GM12874 (cell line): Measurements from ENCODE around the gene ATRNL1.

Source experiments
- TF ChIP-seq, protein P1 (sequence below): IDR thresholded peaks from 2 replicates; pipeline ENCODE4 v1.5.1; 2011; ENCODE audit warnings: low read depth, mild to moderate bottlenecking, control low read depth, low read length, moderate library complexity; ENCODE audit not compliant: insufficient read depth

Gene ATRNL1

DNA sequence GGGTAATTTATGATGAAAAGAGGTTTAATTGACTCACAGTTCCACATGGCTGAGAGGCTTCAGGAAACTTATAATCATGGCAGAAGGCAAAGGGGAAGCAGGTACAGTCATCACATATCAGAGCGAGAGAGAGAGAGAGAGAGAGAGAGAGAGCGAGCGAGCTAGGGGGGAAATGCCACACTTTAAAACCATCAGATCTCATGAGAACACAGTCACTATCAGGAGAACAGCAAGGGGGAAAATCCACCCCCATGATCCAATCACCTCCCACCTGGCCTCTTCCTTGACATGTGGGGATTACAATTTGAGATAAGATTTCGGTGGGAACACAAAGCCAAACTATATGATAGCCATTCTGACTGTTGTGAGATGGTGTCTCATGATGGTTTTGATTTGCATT lies 603.6 kb downstream of the ATRNL1 start:
- TF ChIP-seq, protein P1, sequence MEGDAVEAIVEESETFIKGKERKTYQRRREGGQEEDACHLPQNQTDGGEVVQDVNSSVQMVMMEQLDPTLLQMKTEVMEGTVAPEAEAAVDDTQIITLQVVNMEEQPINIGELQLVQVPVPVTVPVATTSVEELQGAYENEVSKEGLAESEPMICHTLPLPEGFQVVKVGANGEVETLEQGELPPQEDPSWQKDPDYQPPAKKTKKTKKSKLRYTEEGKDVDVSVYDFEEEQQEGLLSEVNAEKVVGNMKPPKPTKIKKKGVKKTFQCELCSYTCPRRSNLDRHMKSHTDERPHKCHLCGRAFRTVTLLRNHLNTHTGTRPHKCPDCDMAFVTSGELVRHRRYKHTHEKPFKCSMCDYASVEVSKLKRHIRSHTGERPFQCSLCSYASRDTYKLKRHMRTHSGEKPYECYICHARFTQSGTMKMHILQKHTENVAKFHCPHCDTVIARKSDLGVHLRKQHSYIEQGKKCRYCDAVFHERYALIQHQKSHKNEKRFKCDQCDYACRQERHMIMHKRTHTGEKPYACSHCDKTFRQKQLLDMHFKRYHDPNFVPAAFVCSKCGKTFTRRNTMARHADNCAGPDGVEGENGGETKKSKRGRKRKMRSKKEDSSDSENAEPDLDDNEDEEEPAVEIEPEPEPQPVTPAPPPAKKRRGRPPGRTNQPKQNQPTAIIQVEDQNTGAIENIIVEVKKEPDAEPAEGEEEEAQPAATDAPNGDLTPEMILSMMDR, result no peak

- TF ChIP-seq, protein P1, result no peak
Measured at GRCh38 chr10:115706026-115706425, 612.9 kb downstream of the ATRNL1 start.

- TF ChIP-seq, protein P1, result 0 out of 2 replicates have a peak, but pooled peaks have one; percentile 14
Measured at GRCh38 chr10:115706488-115707076, 613.4 kb downstream of the ATRNL1 start.

GRCh38 chr10:115710136-115710535 lies 617.0 kb downstream of the ATRNL1 start:
- TF ChIP-seq, protein P1, result no peak

GRCh38 chr10:115711306-115711705 lies 618.1 kb downstream of the ATRNL1 start:
- TF ChIP-seq, protein P1, result no peak

GRCh38 chr10:115720121-115720520 lies 627.0 kb downstream of the ATRNL1 start:
- TF ChIP-seq, protein P1, result no peak

DNA sequence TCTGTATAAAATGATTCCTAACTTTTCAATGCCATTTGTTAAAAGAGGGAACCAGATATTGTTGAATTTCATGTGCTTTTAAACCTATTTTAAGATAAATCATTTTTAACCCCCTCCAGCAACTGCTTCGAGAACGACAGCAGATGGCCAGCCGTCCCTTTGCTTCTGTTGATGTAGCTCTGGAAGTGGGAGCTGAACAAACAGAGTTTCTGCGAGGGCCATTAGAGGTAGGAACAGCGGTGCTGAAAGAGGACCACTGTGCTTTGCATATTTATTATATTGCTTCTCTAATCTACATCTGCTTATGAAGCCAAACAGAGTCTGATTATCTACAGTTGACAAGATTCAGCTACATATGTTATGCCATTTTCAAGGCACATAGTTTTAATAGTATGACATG lies 634.0 kb downstream of the ATRNL1 start:
- TF ChIP-seq, protein P1, result no peak
